Neural progenitor cell (in vitro differentiated cells): ENCODE data around the gene LPIN1.

Source experiments
- CTCF ChIP-seq: fragments of 200-600 bp; sonication (generic); IDR thresholded peaks from 2 replicates; pipeline ENCODE4 v1.5.1; 2017; ENCODE audit warnings: antibody characterized with exemption, mild to moderate bottlenecking
- EZH2 ChIP-seq: fragments of 200-600 bp; sonication (generic); IDR thresholded peaks from 2 replicates; pipeline ENCODE4 v1.6.1; 2017; ENCODE audit warnings: antibody characterized with exemption, mild to moderate bottlenecking, moderate library complexity
- EZH2phosphoT487 ChIP-seq: fragments of 200-600 bp; sonication (generic); IDR thresholded peaks from 2 replicates; pipeline ENCODE4 v1.6.1; 2017; ENCODE audit warnings: antibody characterized with exemption

- TF ChIP-seq CTCF (no peak), EZH2 (no peak), EZH2phosphoT487 (no peak)
Observed at GRCh38 chr2:11726384-11726783, 20.0 kb upstream of the LPIN1 start.
